Mammary epithelial cell (primary cell): Measurements from ENCODE around the gene SPIRE1.

Experiments
- EZH2 ChIP-seq: IDR thresholded peaks from 2 replicates; pipeline ENCODE4 v1.6.1; 2012; ENCODE audit warnings: low read length, inconsistent platforms, borderline replicate concordance
- TF ChIP-seq, protein P1 (sequence below), 2 donors: IDR thresholded peaks in 1 of 2; conservative IDR thresholded peaks in 1 of 2; 2 replicates each; pipeline ENCODE4 v1.5.1; 2011 to 2012; ENCODE audit warnings: inconsistent platforms in 2 of 2, low read length in 2 of 2, mild to moderate bottlenecking in 2 of 2, control low read depth in 1 of 2, low read depth in 1 of 2; ENCODE audit not compliant: insufficient read depth in 1 of 2; ENCODE audit errors: extremely low read depth in 1 of 2

DNA sequence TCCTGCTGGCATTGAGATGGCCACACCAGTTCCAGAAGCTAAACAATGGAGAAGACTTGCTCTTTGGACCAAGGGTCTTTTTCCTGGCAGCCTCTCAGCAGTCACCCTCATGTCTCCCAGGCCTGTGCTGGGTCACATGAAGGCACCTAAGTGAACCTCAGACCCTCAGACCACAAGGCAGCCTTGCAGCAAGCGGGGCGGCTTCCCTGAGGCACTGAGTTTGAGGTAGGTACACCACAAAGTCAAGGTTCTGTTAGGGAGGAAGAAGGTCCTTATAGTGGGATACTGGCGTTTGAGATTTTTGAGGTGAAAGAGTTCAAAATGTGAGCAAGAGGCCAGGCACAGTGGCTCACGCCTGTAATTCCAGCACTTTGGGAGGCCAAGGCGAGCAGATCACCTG lies 258.7 kb downstream of the SPIRE1 start:
- TF ChIP-seq, protein P1, sequence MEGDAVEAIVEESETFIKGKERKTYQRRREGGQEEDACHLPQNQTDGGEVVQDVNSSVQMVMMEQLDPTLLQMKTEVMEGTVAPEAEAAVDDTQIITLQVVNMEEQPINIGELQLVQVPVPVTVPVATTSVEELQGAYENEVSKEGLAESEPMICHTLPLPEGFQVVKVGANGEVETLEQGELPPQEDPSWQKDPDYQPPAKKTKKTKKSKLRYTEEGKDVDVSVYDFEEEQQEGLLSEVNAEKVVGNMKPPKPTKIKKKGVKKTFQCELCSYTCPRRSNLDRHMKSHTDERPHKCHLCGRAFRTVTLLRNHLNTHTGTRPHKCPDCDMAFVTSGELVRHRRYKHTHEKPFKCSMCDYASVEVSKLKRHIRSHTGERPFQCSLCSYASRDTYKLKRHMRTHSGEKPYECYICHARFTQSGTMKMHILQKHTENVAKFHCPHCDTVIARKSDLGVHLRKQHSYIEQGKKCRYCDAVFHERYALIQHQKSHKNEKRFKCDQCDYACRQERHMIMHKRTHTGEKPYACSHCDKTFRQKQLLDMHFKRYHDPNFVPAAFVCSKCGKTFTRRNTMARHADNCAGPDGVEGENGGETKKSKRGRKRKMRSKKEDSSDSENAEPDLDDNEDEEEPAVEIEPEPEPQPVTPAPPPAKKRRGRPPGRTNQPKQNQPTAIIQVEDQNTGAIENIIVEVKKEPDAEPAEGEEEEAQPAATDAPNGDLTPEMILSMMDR (conservative IDR thresholded peaks at IDR 0.05 in 1 of 2, IDR thresholded peaks at IDR 0.05 in 1 of 2; ENCODE audit: extremely low read depth in 1 of 2, insufficient read depth in 1 of 2, low read depth in 1 of 2, low read length in 2 of 2): no peak
- TF ChIP-seq EZH2: no peak
